GM18511 (cell line): Measurements from ENCODE around the gene RHAG.
"Not testable (repeated sequence)": the region's sequence is repeated elsewhere in the genome, so short reads cannot be mapped to it uniquely, and the experiment has no call there.

Source experiments
- ATAC-seq: cut with Tn5 transposase; IDR thresholded peaks from one replicate; pipeline ENCODE4 v1.9.1; 2021; ENCODE audit warnings: mild to moderate bottlenecking, moderate library complexity; ENCODE audit not compliant: unreplicated experiment

RHAG gene

DNA sequence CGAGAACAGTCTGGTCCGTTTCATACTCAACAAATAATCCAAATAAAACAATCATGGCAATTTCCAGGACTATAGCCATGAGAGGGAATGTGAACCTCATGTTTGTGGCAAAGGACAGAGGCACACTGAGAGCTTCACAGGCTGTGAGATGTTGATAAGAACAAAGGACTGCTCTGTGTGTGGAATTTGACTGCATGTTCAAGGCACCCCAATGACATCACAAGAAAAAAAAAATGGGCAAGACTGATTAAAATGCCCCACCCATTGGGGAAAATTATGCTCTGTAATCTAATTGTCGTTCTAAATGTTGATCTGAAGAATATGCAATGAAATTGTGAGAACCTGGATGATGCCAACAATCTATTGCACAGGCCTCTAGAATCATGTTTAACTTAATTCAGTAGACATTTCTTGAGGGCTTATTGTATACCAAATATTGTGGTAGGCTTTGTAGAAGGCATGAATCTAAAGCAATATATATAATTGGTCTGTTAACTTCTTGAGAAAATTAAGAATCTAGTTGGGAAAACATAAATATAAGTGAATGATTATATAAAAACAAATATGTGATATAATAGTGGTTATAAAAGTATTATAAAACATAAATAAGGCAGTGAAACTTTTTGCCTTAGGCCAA lies at the start of gene RHAG:
Gene RHAG, minus strand, starts transcription at position 127 of the 637 bp plus-strand sequence. Its CDS starts 27 bp downstream, at position 100.
- no peak for ATAC-seq

- ATAC-seq = no peak
Observed at GRCh38 chr6:49676671-49677281, 40.1 kb upstream of the RHAG start.

DNA sequence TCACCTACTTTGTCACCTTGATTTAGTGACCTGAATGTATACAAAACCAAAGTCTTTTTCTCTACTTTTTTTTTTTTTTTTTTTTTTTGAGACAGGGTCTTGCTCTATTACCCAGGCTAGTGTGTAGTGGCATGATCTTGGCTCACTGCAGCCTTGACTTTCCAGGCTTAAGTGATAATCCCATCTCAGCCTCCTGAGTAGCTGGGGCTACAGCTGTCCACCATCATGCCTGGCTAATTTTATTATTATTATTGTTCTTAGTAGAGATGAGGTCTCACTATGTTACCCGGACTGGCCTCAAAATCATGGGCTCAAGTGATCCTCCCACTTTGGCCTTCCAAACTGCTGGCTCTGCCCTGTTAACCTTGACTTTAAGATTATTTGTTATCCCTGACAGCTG lies 39.2 kb upstream of the RHAG start:
- no peak for ATAC-seq

DNA sequence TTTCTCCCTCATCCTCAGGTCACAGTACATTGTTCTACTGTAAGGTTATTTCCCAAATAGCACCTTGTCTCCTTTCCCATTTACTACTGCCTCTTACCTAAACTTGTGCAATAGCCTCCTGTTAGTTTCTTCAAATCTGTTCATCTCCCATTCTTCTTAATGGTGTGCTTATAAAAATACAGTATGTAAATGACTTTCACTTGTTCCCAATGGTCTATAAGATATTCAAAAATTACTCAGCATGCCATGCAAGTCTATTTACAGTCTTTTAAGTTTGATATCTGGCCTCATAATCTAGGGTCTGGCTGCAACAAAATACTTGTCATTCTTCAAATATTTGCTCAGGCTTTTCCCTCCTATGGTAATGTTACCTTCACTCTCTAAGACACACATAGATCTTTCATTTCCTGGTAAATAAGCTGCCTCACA lies 31.5 kb upstream of the RHAG start:
- ATAC-seq = no peak

DNA sequence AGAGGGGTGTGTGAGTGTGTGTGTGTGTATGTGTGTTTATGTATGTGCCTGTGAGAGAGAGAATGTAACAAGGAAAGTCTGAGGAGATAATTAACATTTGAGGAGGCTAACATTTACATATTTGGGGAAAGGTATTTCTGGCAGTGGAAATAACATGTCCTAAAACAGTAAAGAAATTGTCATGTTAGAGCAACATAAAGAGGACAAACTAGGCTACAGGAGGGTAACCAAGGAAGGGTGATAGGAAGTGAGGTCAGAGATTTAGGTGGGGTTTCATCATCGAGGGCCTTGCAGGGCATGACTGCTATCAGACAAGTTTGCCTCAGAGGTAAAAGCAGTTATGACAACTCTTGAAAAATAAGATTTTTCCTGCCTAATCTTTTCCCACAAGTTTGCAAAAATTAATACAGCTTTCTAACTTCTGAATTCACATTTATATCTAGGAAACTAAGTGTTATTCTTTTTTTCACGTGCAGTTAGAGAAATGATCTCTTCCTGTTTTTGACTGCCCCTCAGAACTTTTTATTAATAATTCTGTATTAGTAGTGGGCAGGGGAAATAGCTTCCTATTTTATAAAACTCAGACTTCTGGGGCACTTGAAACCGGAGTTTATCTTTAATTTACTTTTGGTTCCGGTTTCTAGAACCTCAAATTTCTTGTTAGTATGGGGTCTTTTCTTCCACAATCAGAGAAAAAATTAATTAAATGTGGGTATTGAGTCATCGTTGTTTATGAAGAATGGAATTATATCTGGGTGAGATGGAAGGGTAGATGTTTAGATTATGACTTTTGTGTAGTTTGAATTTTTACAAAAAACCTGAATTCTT lies 30.5 kb upstream of the RHAG start:
- ATAC-seq = no peak

- ATAC-seq = no peak
Observed at GRCh38 chr6:49666480-49666879, 29.8 kb upstream of the RHAG start.

DNA sequence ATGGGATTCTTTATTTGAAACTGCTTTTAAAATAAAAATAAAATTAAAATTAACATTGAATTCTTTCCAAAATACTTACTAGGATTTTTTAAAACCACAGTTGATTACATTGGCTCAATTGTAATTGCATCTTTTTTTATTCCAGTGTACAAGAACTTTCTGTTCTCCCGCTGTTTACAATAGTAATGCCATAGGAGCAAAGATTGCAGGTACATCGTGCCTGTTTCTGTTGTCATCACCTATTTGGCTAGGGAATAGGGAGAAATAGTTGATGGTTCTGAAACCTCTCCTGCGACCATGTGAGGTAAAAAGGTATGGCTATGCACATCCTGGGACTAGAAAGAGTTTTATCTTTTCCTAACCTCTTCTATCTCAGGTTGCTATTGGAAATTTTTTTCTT lies 28.2 kb upstream of the RHAG start:
- ATAC-seq = no peak

- ATAC-seq = not testable (repeated sequence)
Observed at GRCh38 chr6:49664054-49664453, 27.4 kb upstream of the RHAG start.

DNA sequence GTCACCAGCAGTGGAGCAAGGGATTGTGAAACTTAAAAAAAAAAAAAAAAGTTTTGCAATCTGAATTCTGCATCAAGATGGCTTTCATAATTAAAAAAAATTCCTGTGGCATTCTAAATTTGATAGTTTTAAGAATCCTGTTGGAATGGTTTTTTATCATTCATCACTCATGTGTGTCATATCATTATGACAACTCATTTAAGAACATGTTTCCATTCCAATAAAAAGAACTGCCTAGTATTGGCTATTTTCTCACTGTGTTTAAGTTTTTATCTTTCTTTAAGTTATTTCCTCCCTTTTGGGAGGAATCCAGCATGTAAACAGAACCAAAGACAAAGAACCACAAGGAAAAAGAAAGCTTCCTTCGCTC lies 26.2 kb upstream of the RHAG start:
- no peak for ATAC-seq

GRCh38 chr6:49662231-49662891 lies 25.7 kb upstream of the RHAG start:
- ATAC-seq = no peak

DNA sequence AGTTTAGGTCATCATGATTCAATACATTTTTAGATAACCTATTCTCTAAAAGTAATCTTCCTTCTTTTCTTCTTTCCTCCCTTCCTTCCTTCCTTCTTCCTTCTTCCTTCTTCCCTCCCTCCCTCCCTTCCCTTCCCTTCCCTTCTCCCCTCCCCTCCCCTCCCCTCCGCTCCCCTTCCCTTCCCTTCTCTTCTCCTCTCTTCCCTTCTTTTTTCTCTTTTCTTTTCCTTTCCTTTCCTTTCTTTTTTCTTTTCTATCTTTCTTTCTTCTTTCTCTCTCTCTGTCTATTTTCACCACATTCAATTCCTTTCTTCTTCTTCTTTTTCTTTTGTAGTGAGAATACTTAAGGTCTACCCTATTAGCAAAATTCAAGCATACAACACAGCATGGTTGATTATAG lies 17.3 kb upstream of the RHAG start:
- ATAC-seq = no peak

DNA sequence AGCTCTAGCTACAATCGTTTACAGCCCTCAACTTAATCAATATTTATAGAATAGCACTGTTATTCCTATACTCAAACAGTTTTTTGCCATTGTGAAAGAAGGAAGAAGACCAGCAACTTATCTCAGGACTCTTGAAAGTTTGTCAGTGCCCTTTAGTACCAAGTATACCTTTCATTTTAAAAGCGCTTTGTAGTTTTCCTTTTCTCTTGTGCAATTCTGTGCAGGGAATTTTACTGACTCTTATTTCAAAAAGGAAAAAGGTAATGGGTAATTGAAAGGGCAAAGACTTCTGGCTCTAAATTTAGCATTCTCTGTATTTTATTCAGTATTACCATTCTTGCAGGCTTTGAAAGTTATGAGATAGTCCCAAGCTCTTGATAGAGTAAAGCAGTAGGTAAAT lies 16.8 kb upstream of the RHAG start:
- ATAC-seq = no peak

DNA sequence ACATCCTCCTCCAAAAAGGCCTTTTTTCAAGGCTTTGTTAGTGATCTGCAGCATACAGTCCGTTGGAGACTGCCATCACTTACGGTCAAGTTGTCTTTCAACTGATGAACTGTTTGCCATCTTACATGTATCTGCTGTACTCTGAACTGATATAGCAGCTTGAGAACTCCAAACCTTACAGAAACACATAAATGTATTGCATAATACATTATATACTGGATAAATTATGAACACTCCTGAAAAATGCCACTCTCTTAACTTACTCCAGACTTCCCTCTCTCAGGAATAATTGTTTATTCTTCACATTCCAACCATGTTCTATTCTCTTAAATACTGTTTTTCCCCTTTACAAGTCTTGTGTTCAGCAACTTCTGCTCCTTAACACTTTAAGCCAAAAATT lies 14.6 kb upstream of the RHAG start:
- no peak for ATAC-seq

- no peak for ATAC-seq
Observed at GRCh38 chr6:49649988-49650387, 13.3 kb upstream of the RHAG start.

GRCh38 chr6:49648036-49648435 lies 11.4 kb upstream of the RHAG start:
- no peak for ATAC-seq

DNA sequence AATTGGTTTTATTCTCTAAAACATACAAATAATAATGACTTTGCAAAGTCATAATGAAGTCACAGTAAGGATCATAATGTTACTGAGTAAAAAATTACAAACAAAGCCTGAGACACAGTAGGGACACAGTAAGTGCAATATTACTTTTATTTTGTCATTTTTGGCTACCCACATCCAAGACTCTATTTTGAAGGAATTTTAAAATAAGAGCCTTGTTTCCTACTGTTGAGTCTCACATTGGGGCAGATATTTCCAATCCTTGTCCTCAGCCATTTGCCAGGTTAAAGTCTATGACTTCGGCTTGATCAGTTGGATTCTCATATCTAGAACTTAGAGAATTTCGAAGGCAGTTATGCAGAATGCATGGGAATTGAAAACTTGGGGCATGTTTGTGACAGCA lies 10.8 kb upstream of the RHAG start:
- ATAC-seq = no peak

GRCh38 chr6:49646942-49647341 lies 10.3 kb upstream of the RHAG start:
- no peak for ATAC-seq

GRCh38 chr6:49646130-49646824 lies 9.6 kb upstream of the RHAG start:
- ATAC-seq = no peak

- no peak for ATAC-seq
Observed at GRCh38 chr6:49645139-49645538, 8.5 kb upstream of the RHAG start.

GRCh38 chr6:49639177-49639817 lies 2.7 kb upstream of the RHAG start:
- ATAC-seq = no peak

DNA sequence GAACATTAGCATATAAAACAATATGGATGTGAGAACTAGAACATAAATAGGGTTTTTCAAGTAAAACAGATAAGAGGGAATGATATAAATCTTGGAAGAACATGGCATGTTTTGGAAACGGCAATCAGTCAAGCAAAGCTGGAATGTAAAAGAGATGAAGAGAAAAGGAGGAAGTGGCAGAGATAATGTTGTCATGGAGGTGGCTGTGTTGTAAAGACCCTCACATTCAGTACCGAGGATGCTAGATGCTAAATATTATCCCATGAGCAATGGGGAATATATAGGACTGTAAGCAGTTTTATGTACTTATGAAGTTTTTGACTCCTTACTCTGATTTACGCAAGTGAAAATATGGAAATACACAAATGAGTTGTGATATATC lies 702 bp upstream of the RHAG start:
- ATAC-seq = no peak
